Activated CD4-positive, CD25-positive, alpha-beta regulatory T cell (primary cell): Measurements from ENCODE around the gene PPP1R2B.

ENCODE experiments used
- DNase-seq, 4 experiments: peaks; one replicate each; lab custom pipeline; 2025; lab: John Stamatoyannopoulos, UW

The PPP1R2B gene

DNA sequence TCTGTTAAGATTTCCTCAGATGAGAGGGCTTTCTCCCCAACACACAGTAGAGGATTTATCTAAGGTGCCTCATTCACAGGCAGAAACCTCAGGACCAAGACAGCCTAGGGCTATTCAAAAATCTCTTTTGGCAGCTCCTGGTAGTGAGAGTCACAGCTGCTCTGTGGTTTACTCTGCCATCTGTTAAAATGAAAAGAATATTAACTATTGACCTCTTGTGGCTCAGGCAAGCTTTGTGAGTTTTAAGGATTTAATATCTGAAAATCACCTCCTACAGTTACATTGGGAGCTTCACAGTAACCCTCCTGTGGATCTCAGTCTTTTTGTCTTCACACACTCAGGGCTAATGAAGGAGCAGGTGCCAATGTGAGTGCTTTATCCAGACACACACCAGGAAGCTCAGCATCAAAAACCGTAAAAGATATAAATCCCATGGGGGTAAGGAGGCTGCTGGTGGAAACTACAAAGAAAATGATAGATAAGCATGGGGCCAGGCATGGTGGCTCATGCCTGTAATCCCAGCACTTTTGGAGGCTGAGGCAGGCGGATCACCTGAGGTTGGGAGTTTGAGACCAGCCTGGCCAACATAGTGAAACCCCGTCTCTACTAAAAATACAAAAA, 29.7 kb downstream of the PPP1R2B start:
- no peak for DNase-seq

GRCh38 chr5:156883316-156883875, 33.3 kb downstream of the PPP1R2B start:
- no peak for DNase-seq

GRCh38 chr5:156888520-156888919, 38.4 kb downstream of the PPP1R2B start:
- no peak for DNase-seq

DNA sequence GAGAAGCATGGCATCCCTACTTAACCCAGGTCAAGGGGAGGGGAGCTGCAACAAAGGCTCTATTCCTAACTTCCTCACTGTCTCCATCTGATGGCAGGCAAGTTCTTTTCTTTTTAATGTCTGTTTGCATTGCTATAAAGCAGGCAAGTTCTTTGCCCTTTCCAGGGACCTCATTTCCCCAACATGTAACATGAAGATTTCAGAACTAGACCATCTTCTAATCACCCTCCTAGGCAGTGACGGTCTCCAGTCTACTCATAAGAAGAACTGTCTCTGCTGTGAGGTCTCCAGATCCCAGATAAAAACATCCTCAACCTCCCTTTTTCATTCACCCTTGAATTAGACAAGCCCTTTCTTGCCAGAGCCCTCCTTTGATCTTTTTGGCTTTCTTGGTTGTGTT, 42.1 kb downstream of the PPP1R2B start:
- no peak for DNase-seq

- no peak for DNase-seq
Measured at GRCh38 chr5:156892864-156893263, 42.8 kb downstream of the PPP1R2B start.

GRCh38 chr5:156893517-156893916, 43.4 kb downstream of the PPP1R2B start:
- DNase-seq = no peak

DNA sequence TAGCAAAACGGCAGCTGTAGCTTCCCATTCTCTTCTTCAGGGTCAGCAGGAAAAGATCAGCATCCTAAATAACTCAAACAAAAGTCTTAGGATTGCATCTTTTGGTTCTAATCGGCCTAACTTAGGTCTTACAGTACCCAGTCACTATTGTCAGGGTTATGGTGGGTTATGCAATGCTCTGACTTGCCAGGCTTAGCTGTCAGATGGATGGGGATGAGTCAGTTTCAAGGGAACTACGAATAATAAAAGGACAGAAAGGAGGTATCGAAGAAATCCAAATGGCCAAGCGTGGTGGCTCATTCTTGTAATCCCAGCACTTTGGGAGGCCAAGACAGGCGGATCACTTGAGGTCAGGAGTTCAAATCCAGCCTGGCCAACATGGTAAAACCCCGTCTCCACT, 46.5 kb downstream of the PPP1R2B start:
- no peak for DNase-seq
